Right lobe of liver (tissue), 4 donors: Measurements from ENCODE around the gene CABCOCO1.

Source experiments
- POLR2A ChIP-seq: fragments of 450-650 bp; IDR thresholded peaks from one replicate; pipeline ENCODE4 v1.6.1; 2017; ENCODE audit warnings: antibody characterized with exemption, mild to moderate bottlenecking
- TF ChIP-seq, protein P1 (sequence below), 4 donors: fragments of 200-600 bp in 3 of 4; fragments of 450-650 bp in 1 of 4; IDR thresholded peaks; one replicate each; pipeline versions ENCODE4 v1.5.1 to v1.8.0; 2016 to 2022; ENCODE audit warnings: antibody characterized with exemption in 4 of 4, mild to moderate bottlenecking in 2 of 4
- donor health status: DM: no; HTN: no; CAD: no.
- donor health status: DM: no; HTN: no; CAD: no.
- donor health status: DM: no; HTN: yes; CAD: no.

DNA sequence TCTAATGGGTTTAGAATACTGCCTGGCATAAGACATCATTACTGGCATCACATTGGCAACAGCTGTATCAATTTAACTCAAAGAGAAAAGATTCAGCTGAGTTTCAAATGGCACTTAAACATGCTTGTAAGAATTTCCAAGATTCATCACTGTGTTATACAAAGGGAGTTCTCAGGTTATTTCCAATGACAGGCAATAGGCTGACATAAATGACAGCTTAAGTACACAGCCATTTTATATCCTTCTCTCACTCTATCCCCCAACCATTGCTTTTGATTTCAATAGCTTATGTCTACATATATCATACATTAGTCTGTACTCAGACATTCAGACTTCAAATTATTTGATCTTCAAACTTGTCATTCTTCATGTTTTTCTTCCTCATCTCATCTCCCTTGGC is 45.5 kb upstream of the CABCOCO1 start:
- TF ChIP-seq, protein P1, sequence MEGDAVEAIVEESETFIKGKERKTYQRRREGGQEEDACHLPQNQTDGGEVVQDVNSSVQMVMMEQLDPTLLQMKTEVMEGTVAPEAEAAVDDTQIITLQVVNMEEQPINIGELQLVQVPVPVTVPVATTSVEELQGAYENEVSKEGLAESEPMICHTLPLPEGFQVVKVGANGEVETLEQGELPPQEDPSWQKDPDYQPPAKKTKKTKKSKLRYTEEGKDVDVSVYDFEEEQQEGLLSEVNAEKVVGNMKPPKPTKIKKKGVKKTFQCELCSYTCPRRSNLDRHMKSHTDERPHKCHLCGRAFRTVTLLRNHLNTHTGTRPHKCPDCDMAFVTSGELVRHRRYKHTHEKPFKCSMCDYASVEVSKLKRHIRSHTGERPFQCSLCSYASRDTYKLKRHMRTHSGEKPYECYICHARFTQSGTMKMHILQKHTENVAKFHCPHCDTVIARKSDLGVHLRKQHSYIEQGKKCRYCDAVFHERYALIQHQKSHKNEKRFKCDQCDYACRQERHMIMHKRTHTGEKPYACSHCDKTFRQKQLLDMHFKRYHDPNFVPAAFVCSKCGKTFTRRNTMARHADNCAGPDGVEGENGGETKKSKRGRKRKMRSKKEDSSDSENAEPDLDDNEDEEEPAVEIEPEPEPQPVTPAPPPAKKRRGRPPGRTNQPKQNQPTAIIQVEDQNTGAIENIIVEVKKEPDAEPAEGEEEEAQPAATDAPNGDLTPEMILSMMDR (IDR thresholded peaks at IDR 0.05): no peak
- TF ChIP-seq POLR2A: no peak
